Activated CD4-positive, alpha-beta T cell treated with anti-CD3 and anti-CD28 coated beads for 1 hour (primary cell): ENCODE data around the gene LAP3.

Source experiments
- DNase-seq: peaks from one replicate; pipeline ENCODE4 v3.0.0-alpha.2; 2020

Gene LAP3

GRCh38 chr4:17623451-17624001 lies 46.5 kb downstream of the LAP3 start:
- DNase-seq = no peak

- DNase-seq = no peak
Measured at GRCh38 chr4:17624821-17625220, 47.8 kb downstream of the LAP3 start.

- no peak for DNase-seq
Measured at GRCh38 chr4:17630228-17630627, 53.2 kb downstream of the LAP3 start.

GRCh38 chr4:17633600-17633999 lies 56.6 kb downstream of the LAP3 start:
- DNase-seq = no peak

- no peak for DNase-seq
Measured at GRCh38 chr4:17635056-17635455, 58.1 kb downstream of the LAP3 start.

- no peak for DNase-seq
Measured at GRCh38 chr4:17636341-17636695, 59.3 kb downstream of the LAP3 start.

- peak; percentile 57 for DNase-seq
Measured at GRCh38 chr4:17636696-17637622, 60.0 kb downstream of the LAP3 start.

- DNase-seq = no peak
Measured at GRCh38 chr4:17639136-17639535, 62.1 kb downstream of the LAP3 start.

GRCh38 chr4:17642398-17642783 lies 65.4 kb downstream of the LAP3 start:
- no peak for DNase-seq

- no peak for DNase-seq
Measured at GRCh38 chr4:17646693-17647092, 69.7 kb downstream of the LAP3 start.

- no peak for DNase-seq
Measured at GRCh38 chr4:17647176-17647806, 70.3 kb downstream of the LAP3 start.

GRCh38 chr4:17647927-17648326 lies 70.9 kb downstream of the LAP3 start:
- DNase-seq = no peak

- no peak for DNase-seq
Measured at GRCh38 chr4:17650406-17650805, 73.4 kb downstream of the LAP3 start.

- DNase-seq = no peak
Measured at GRCh38 chr4:17654701-17655100, 77.7 kb downstream of the LAP3 start.

GRCh38 chr4:17657090-17657489 lies 80.1 kb downstream of the LAP3 start:
- no peak for DNase-seq
